ENCODE measurements around the gene HS2ST1. TPM values are rescaled to one million over a fixed set of nuclear protein-coding genes. Genes with fewer than 3 reads are reported as not detected.

Gene HS2ST1
- total and polyA plus RNA-seq, 2 experiments from 2014 or later, result 6.7 to 17.1 TPM

DNA sequence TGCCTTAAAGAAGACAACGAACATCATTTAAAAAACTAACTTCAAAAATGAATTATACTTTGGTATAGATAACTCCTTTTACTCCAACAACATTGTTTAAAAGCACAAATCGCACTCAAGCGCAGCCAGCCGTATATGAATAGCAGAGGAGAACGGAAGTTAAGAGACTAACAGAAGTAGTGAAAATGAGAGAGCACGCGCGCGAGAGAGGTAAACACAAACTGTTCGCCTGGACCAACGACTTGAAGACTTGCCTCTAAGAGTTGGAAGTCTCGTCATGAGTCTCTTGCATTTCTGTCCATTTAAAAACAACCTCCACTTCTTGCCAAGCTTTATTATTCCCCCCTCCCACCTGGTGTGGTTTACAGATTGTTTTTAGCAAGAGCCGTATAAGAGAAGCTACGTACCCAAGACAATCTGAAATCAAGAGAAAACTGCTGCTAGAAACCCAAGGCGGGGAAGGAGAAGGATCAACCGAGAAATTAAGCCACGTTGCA lies 988 bp upstream of the HS2ST1 start:
- no peaks in the 10 kb centered on the region for H3K9me2 ChIP-seq (ENCODE audit: insufficient read depth)
- peak overlapping the region; percentile 80 for H3K4me3 ChIP-seq
- ATAC-seq (no peak), DNase-seq (ENCODE audit: low spot score) (peak; percentile 37)
- H4K20me1 ChIP-seq (replicated peaks; ENCODE audit: insufficient read depth), result peaks cover 30% of the 10 kb centered on the region
- H3F3A ChIP-seq (replicated peaks; ENCODE audit: low read depth), result no peaks in the 10 kb centered on the region; the same call in 1 of the 2 replicates
- Mint-ChIP-seq H3K27ac (no peak overlapping the region), H3K4me1 (peaks cover 26% of the 10 kb centered on the region), H3K36me3 (ENCODE audit: low read depth) (peaks cover 21% of the 10 kb centered on the region), H3K9me3 (no peaks in the 10 kb centered on the region), H3K27me3 (ENCODE audit: insufficient read depth, low read depth, poor library complexity) (peaks cover 4% of the 10 kb centered on the region), H3K4me3 (no peak overlapping the region)
- H3K79me2 ChIP-seq (replicated peaks; ENCODE audit: insufficient read depth), result peaks cover 85% of the 10 kb centered on the region
- no peak for TF ChIP-seq ZNF114 (CRISPR knock-in tag; IDR thresholded peaks at IDR 0.05)
- TF ChIP-seq, protein P1, sequence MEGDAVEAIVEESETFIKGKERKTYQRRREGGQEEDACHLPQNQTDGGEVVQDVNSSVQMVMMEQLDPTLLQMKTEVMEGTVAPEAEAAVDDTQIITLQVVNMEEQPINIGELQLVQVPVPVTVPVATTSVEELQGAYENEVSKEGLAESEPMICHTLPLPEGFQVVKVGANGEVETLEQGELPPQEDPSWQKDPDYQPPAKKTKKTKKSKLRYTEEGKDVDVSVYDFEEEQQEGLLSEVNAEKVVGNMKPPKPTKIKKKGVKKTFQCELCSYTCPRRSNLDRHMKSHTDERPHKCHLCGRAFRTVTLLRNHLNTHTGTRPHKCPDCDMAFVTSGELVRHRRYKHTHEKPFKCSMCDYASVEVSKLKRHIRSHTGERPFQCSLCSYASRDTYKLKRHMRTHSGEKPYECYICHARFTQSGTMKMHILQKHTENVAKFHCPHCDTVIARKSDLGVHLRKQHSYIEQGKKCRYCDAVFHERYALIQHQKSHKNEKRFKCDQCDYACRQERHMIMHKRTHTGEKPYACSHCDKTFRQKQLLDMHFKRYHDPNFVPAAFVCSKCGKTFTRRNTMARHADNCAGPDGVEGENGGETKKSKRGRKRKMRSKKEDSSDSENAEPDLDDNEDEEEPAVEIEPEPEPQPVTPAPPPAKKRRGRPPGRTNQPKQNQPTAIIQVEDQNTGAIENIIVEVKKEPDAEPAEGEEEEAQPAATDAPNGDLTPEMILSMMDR (conservative IDR thresholded peaks at IDR 0.05; ENCODE audit: low read depth in 2 of 2), result no peak
- TF ChIP-seq, protein P2, sequence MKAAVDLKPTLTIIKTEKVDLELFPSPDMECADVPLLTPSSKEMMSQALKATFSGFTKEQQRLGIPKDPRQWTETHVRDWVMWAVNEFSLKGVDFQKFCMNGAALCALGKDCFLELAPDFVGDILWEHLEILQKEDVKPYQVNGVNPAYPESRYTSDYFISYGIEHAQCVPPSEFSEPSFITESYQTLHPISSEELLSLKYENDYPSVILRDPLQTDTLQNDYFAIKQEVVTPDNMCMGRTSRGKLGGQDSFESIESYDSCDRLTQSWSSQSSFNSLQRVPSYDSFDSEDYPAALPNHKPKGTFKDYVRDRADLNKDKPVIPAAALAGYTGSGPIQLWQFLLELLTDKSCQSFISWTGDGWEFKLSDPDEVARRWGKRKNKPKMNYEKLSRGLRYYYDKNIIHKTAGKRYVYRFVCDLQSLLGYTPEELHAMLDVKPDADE (IDR thresholded peaks at IDR 0.05), result no peak
- TF ChIP-seq NANOG (IDR thresholded peaks at IDR 0.05; ENCODE audit: borderline replicate concordance), result no peak
- TF ChIP-seq EZH2phosphoT487 (IDR thresholded peaks at IDR 0.05; ENCODE audit: unreplicated experiment), result no peak
- TF ChIP-seq, protein P3, sequence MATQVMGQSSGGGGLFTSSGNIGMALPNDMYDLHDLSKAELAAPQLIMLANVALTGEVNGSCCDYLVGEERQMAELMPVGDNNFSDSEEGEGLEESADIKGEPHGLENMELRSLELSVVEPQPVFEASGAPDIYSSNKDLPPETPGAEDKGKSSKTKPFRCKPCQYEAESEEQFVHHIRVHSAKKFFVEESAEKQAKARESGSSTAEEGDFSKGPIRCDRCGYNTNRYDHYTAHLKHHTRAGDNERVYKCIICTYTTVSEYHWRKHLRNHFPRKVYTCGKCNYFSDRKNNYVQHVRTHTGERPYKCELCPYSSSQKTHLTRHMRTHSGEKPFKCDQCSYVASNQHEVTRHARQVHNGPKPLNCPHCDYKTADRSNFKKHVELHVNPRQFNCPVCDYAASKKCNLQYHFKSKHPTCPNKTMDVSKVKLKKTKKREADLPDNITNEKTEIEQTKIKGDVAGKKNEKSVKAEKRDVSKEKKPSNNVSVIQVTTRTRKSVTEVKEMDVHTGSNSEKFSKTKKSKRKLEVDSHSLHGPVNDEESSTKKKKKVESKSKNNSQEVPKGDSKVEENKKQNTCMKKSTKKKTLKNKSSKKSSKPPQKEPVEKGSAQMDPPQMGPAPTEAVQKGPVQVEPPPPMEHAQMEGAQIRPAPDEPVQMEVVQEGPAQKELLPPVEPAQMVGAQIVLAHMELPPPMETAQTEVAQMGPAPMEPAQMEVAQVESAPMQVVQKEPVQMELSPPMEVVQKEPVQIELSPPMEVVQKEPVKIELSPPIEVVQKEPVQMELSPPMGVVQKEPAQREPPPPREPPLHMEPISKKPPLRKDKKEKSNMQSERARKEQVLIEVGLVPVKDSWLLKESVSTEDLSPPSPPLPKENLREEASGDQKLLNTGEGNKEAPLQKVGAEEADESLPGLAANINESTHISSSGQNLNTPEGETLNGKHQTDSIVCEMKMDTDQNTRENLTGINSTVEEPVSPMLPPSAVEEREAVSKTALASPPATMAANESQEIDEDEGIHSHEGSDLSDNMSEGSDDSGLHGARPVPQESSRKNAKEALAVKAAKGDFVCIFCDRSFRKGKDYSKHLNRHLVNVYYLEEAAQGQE (IDR thresholded peaks at IDR 0.05; ENCODE audit: unreplicated experiment), result no peak
- no peak for TF ChIP-seq STAT1 (IDR thresholded peaks at IDR 0.05; ENCODE audit: unreplicated experiment)
- no peak for TF ChIP-seq EZH2 (IDR thresholded peaks at IDR 0.05; ENCODE audit: low read depth, unreplicated experiment)
- TF ChIP-seq ZNF331 (CRISPR knock-in tag; IDR thresholded peaks at IDR 0.05; ENCODE audit: low read depth), result no peak
- TF ChIP-seq CREB1 (CRISPR knock-in tag; IDR thresholded peaks at IDR 0.05; ENCODE audit: low read depth), result no peak
- TF ChIP-seq JUNB (IDR thresholded peaks at IDR 0.05; ENCODE audit: unreplicated experiment), result no peak
- TF ChIP-seq, protein P4, sequence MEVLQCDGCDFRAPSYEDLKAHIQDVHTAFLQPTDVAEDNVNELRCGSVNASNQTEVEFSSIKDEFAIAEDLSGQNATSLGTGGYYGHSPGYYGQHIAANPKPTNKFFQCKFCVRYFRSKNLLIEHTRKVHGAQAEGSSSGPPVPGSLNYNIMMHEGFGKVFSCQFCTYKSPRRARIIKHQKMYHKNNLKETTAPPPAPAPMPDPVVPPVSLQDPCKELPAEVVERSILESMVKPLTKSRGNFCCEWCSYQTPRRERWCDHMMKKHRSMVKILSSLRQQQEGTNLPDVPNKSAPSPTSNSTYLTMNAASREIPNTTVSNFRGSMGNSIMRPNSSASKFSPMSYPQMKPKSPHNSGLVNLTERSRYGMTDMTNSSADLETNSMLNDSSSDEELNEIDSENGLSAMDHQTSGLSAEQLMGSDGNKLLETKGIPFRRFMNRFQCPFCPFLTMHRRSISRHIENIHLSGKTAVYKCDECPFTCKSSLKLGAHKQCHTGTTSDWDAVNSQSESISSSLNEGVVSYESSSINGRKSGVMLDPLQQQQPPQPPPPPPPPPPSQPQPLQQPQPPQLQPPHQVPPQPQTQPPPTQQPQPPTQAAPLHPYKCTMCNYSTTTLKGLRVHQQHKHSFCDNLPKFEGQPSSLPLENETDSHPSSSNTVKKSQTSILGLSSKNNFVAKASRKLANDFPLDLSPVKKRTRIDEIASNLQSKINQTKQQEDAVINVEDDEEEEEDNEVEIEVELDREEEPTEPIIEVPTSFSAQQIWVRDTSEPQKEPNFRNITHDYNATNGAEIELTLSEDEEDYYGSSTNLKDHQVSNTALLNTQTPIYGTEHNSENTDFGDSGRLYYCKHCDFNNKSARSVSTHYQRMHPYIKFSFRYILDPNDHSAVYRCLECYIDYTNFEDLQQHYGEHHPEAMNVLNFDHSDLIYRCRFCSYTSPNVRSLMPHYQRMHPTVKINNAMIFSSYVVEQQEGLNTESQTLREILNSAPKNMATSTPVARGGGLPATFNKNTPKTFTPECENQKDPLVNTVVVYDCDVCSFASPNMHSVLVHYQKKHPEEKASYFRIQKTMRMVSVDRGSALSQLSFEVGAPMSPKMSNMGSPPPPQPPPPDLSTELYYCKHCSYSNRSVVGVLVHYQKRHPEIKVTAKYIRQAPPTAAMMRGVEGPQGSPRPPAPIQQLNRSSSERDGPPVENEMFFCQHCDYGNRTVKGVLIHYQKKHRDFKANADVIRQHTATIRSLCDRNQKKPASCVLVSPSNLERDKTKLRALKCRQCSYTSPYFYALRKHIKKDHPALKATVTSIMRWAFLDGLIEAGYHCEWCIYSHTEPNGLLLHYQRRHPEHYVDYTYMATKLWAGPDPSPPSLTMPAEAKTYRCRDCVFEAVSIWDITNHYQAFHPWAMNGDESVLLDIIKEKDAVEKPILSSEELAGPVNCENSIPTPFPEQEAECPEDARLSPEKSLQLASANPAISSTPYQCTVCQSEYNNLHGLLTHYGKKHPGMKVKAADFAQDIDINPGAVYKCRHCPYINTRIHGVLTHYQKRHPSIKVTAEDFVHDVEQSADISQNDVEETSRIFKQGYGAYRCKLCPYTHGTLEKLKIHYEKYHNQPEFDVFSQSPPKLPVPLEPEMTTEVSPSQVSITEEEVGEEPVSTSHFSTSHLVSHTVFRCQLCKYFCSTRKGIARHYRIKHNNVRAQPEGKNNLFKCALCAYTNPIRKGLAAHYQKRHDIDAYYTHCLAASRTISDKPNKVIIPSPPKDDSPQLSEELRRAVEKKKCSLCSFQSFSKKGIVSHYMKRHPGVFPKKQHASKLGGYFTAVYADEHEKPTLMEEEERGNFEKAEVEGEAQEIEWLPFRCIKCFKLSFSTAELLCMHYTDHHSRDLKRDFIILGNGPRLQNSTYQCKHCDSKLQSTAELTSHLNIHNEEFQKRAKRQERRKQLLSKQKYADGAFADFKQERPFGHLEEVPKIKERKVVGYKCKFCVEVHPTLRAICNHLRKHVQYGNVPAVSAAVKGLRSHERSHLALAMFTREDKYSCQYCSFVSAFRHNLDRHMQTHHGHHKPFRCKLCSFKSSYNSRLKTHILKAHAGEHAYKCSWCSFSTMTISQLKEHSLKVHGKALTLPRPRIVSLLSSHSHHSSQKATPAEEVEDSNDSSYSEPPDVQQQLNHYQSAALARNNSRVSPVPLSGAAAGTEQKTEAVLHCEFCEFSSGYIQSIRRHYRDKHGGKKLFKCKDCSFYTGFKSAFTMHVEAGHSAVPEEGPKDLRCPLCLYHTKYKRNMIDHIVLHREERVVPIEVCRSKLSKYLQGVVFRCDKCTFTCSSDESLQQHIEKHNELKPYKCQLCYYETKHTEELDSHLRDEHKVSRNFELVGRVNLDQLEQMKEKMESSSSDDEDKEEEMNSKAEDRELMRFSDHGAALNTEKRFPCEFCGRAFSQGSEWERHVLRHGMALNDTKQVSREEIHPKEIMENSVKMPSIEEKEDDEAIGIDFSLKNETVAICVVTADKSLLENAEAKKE (CRISPR knock-in tag; IDR thresholded peaks at IDR 0.05), result no peak
- TF ChIP-seq POLR2AphosphoS5 (IDR thresholded peaks at IDR 0.05; ENCODE audit: low read depth), result no peak
- no peaks in the 10 kb centered on the region for H3K27me3 ChIP-seq (ENCODE audit: insufficient read depth)
- peak overlapping the region; percentile 63 for H3K27ac ChIP-seq (ENCODE audit: low read depth)
- H3K4me2 ChIP-seq, result peak overlapping the region; percentile 90
- H2AFZ ChIP-seq, result peak overlapping the region; percentile 19; the same call in 1 of the 2 replicates
- no peaks in the 10 kb centered on the region for H3K36me3 ChIP-seq (ENCODE audit: insufficient read depth)
- peaks cover 10% of the 10 kb centered on the region for H3K4me1 ChIP-seq (ENCODE audit: insufficient read depth)
